IPS-15b (cell line): ENCODE data around the gene CACHD1.
"Not testable (repeated sequence)": the region's sequence is repeated elsewhere in the genome, so short reads cannot be mapped to it uniquely, and the experiment has no call there.

Source experiments
- H3K27me3 ChIP-seq: one replicate; pipeline ENCODE4 v1.6.1; 2013; ENCODE audit warnings: low read length; ENCODE audit not compliant: control insufficient read depth, insufficient read depth
- H3K36me3 ChIP-seq: one replicate; pipeline ENCODE4 v1.6.1; 2013; ENCODE audit warnings: low read length; ENCODE audit not compliant: control insufficient read depth, insufficient read depth
- H3K4me1 ChIP-seq: one replicate; pipeline ENCODE4 v1.6.1; 2013; ENCODE audit warnings: mild to moderate bottlenecking, low read length; ENCODE audit not compliant: control insufficient read depth, insufficient read depth
- H3K4me3 ChIP-seq: one replicate; pipeline ENCODE4 v1.5.1; 2013; ENCODE audit warnings: low read depth, low read length
- H3K9ac ChIP-seq: one replicate; pipeline ENCODE4 v1.6.1; 2013; ENCODE audit warnings: low read depth, mild to moderate bottlenecking, low read length
- H3K9me3 ChIP-seq: one replicate; pipeline ENCODE4 v1.6.1; 2013; ENCODE audit warnings: mild to moderate bottlenecking, low read length; ENCODE audit not compliant: control insufficient read depth, insufficient read depth

Gene CACHD1

GRCh38 chr1:64588876-64589275 lies 118.9 kb downstream of the CACHD1 start:
- Histone ChIP-seq H3K27me3 (no peaks in the 10 kb centered on the region), H3K9me3 (no peaks in the 10 kb centered on the region), H3K36me3 (no peaks in the 10 kb centered on the region), H3K9ac (no peak overlapping the region), H3K4me3 (no peak overlapping the region), H3K4me1 (peaks cover 4% of the 10 kb centered on the region)

DNA sequence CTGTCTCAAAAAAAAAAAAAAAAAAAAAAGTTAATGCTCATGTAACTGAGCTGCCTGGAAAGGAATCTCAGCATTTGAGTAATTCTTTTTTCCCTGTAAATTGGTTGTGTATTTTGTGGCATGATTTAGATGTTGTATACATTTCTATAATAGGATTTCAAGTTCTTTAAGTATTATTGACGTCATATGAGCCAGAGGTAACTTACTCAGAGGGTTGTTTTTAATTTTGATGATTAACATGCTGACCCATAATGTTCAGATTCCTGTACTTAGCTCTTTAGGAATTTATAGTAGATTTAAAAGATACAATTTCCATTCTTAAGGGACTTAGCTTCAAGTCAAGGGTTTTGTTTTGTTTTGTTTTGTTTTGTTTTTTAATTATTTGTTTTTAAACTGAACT lies 120.4 kb downstream of the CACHD1 start:
- H3K4me1 ChIP-seq, result peaks cover 4% of the 10 kb centered on the region
- no peaks in the 10 kb centered on the region for H3K9me3 ChIP-seq
- H3K36me3 ChIP-seq, result no peaks in the 10 kb centered on the region
- H3K4me3 ChIP-seq, result no peak overlapping the region
- H3K9ac ChIP-seq, result no peak overlapping the region
- H3K27me3 ChIP-seq, result no peaks in the 10 kb centered on the region

DNA sequence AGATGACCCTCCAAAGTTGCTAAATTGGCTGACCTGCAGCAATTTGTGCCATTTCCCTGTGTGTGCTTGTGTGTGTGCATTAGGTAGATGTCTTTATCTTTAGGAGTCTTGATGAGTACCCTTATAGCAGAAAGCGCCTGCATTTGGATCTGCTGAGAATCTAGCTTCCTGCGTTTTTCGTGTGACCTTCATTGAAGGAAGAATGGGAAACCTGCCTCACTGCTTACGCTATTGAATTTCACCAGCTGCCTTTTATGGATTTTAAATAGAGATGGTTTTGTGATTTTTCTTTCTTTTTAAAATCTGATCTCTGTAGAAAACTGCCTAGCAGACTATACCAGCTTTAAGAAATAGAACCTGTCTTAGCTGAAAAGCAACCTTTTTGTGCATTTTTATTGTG lies 124.5 kb downstream of the CACHD1 start:
- Histone ChIP-seq H3K9ac (no peak overlapping the region), H3K4me3 (no peak overlapping the region), H3K9me3 (no peaks in the 10 kb centered on the region), H3K27me3 (no peaks in the 10 kb centered on the region), H3K4me1 (peaks cover 12% of the 10 kb centered on the region), H3K36me3 (no peaks in the 10 kb centered on the region)

DNA sequence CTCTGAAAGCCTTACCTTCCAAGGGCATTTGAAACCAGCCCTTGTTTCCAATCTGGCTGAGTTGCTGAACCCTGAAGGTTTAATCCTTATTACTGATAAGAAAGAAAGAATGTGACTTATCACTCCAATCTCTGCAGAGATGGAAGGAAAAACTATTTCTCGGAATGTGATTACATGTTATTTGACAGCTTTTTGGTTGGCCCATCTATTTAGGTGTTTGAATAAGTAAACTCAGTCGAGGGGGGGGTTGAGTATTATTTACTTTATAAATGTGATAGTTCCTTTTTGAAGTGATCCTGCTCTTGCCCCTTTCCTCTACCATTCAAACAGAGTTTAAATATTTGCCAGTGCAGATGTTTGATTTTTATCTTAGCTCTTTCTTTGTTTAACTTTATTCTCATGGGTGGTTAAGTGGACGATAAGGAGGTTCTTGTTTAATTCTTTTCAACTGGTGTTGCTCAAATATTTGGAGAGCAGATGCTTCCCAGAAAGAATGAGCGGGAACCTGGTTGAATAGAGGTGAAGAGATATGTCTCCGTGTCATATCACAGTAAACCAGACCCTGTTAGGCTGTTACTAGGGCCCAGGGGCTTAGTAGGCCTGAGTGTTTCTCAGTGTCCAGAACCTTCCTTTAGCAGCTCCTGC lies 126.1 kb downstream of the CACHD1 start:
- Histone ChIP-seq H3K9ac (no peak overlapping the region), H3K9me3 (no peaks in the 10 kb centered on the region), H3K4me3 (no peak overlapping the region), H3K4me1 (peaks cover 12% of the 10 kb centered on the region), H3K36me3 (no peaks in the 10 kb centered on the region), H3K27me3 (no peaks in the 10 kb centered on the region)

GRCh38 chr1:64597113-64597512 lies 127.2 kb downstream of the CACHD1 start:
- Histone ChIP-seq H3K9ac (no peak overlapping the region), H3K27me3 (no peaks in the 10 kb centered on the region), H3K9me3 (no peaks in the 10 kb centered on the region), H3K4me1 (peaks cover 12% of the 10 kb centered on the region), H3K4me3 (no peak overlapping the region), H3K36me3 (no peaks in the 10 kb centered on the region)

- no peaks in the 10 kb centered on the region for H3K9me3 ChIP-seq
- H3K36me3 ChIP-seq, result no peaks in the 10 kb centered on the region
- no peaks in the 10 kb centered on the region for H3K27me3 ChIP-seq
- H3K9ac ChIP-seq, result no peak overlapping the region
- peaks cover 12% of the 10 kb centered on the region for H3K4me1 ChIP-seq
- no peak overlapping the region for H3K4me3 ChIP-seq
Measured at GRCh38 chr1:64598100-64598571, 128.2 kb downstream of the CACHD1 start.

GRCh38 chr1:64599242-64599641 lies 129.3 kb downstream of the CACHD1 start:
- Histone ChIP-seq H3K9ac (no peak overlapping the region), H3K4me1 (peaks cover 12% of the 10 kb centered on the region), H3K4me3 (no peak overlapping the region), H3K36me3 (no peaks in the 10 kb centered on the region), H3K9me3 (no peaks in the 10 kb centered on the region), H3K27me3 (no peaks in the 10 kb centered on the region)

DNA sequence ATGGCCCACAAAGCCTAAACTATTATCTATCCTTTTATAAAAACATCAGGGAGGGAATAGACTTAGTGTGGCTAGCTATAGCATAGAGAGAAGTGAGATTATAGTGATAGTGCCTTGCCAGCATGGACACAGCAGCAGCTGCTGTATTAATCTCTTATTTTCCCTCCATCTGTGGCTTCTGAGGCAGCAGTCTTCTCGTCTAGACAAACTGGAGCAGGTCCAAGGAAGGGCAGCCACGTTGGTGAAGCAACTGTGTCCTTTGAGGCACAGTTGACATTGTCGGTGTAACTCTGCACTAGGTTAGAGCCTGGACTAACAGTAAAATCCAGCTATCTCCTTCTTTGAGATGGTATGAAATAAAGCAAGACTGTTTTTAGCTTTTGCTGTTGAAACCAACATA lies 131.3 kb downstream of the CACHD1 start:
- Histone ChIP-seq H3K27me3 (no peaks in the 10 kb centered on the region), H3K9ac (no peak overlapping the region), H3K36me3 (no peaks in the 10 kb centered on the region), H3K4me1 (peaks cover 9% of the 10 kb centered on the region), H3K9me3 (no peaks in the 10 kb centered on the region), H3K4me3 (no peak overlapping the region)

DNA sequence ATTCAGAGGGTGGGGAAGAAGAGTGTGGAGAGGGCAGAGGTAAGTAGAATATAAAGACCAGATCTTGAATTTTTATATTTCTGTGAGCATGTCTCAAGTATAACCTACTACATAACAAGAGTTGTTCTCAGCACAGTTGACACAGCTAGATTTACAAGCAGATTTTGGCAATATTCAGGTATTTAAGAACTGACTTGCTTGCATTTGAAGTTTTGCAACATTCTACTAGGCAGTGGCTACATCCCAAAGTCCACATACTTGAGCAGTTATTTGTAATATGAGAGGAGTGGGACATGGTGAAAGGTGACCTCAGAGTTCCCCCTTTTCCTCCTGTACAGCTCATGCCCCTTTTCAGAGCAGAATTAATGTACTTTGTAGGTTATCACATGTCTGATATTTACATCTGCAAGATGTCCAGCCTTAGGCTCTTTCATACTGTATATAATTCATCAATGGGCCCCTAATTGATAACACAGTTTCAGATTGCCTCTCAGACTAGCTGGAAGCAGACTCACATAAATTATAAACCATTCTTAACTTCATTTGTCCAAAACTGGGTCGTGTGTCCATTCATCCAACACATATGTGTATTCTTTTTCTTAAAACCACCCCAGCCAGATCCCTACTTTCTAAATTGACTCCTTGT lies 138.2 kb downstream of the CACHD1 start:
- H3K9me3 ChIP-seq, result peaks cover 7% of the 10 kb centered on the region
- H3K4me3 ChIP-seq, result no peak overlapping the region
- H3K9ac ChIP-seq, result no peak overlapping the region
- no peaks in the 10 kb centered on the region for H3K27me3 ChIP-seq
- H3K4me1 ChIP-seq, result no peaks in the 10 kb centered on the region
- H3K36me3 ChIP-seq, result peaks cover 13% of the 10 kb centered on the region

DNA sequence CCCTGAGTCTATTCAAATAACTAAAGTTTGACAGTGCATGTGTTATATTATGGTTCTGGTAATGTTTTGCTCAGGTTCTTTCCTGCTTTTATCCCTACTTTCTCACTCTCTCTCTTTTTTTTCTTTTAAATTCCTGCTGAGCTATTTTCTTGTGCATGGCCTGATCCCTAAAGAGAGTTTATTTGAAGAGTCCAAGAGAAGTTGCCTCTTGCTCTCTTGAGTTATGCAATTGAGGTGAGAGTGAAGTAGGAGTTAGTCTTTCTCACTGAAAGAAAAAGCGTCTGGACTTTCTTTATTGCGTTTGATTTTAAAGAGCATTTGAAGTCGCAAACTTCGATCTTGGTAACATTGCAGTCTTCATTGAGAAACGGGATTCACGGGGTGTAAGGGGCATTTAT lies 138.7 kb downstream of the CACHD1 start:
- H3K27me3 ChIP-seq, result no peaks in the 10 kb centered on the region
- no peaks in the 10 kb centered on the region for H3K4me1 ChIP-seq
- no peak overlapping the region for H3K4me3 ChIP-seq
- peaks cover 7% of the 10 kb centered on the region for H3K9me3 ChIP-seq
- H3K9ac ChIP-seq, result no peak overlapping the region
- peaks cover 13% of the 10 kb centered on the region for H3K36me3 ChIP-seq

DNA sequence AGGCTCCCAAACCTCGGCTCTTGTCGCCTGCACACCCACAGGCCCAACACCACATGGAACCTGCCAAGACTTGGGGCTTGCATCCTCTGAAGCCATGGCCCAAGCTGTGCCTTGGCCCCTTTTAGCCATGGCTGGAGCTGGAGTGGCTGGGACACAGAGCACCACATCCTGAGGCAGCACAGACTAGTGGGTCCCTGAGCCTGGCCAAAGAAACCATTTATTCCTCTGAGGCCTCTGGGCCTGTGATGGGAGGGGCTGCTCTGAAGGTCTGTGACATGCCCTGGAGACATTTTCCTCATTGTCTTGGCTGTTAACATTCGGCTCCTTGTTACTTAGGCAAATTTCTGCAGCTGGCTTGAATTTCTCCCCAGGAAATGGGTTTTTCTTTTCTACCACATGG lies 141.0 kb downstream of the CACHD1 start:
- H3K9me3 ChIP-seq, H3K9ac ChIP-seq, H3K27me3 ChIP-seq, H3K4me1 ChIP-seq, H3K4me3 ChIP-seq: not testable (repeated sequence)
- peaks cover 13% of the 10 kb centered on the region for H3K36me3 ChIP-seq

GRCh38 chr1:64616039-64616438 lies 146.1 kb downstream of the CACHD1 start:
- no peaks in the 10 kb centered on the region for H3K27me3 ChIP-seq
- H3K4me3 ChIP-seq, result no peak overlapping the region
- H3K9me3 ChIP-seq, result no peaks in the 10 kb centered on the region
- H3K36me3 ChIP-seq, result no peaks in the 10 kb centered on the region
- no peak overlapping the region for H3K9ac ChIP-seq
- no peaks in the 10 kb centered on the region for H3K4me1 ChIP-seq
